ENCODE results near the gene S100A7A.

Gene S100A7A

DNA sequence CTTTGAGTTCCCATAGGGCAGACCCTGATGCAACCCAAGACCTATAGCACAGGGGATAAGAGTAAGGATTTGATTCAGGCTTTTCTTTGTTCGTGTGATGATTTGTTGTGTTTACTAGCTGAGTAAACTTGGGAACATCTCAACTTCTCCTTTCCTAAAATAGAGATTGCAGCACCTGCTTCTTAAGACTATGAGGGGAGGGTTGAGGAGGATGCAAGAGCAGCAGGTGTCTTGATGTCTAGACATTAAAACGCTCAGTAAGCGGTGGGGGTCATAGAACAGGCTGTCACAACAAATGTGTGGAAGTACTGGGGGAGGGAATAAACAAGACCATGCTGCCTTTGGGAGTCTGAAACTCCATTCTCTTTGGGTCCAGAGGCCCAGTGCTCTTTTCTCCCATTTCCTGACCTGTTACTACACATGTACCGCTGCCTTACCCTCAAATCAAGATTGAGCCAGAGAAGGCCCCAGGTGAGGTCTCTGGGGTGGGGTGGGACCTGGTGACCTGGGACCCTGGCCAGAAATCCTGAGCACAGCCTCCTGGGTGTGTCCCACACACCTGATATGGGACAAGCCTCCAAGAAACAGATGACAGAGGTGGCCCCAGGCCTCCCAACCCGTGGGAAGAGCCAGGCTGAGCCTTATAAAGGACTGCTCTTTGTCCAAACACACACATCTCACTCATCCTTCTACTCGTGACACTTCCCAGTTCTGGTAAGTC, at the start of gene S100A7A:
Gene S100A7A (plus strand): TSS at position 671 of the 721 bp plus-strand sequence. CDS start 1,563 bp downstream, outside the sequence.
- no peak within 1 kb of the TSS for H3K9ac ChIP-seq (ENCODE audit: insufficient read length, low read depth)
- DNase-seq (ENCODE audit: low read depth, low spot score), result no peak
- TF ChIP-seq YY1 (IDR thresholded peaks at IDR 0.05; ENCODE audit: insufficient read depth, insufficient read length) (no peak), ZNF274 (IDR thresholded peaks at IDR 0.05; ENCODE audit: low read depth, low read length) (no peak), SUZ12 (IDR thresholded peaks at IDR 0.05; ENCODE audit: extremely low read depth, insufficient read depth, insufficient read length) (no peak)

DNA sequence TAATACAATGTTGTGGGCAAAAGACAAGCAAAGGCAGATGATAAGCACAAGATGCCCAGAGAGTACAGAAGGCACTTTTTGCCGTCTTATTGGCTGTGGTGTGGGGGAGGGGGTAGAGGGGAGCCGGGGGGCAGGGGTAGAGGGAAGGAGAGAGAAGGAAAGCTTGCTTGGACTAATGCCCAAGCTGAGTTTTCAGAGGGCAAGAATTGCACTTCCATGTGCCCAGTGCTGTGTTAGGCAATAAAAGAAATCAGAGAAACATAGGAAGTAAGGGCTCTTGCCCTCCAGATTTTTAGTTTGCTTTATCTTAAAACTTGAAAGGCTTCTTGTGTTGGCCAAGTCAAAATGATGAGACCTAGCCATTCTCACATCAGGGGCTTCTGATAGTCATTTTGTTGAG, 49.2 kb upstream of the S100A7A start:
- TF ChIP-seq SUZ12 (IDR thresholded peaks at IDR 0.05; ENCODE audit: extremely low read depth, insufficient read depth, insufficient read length) (no peak), YY1 (IDR thresholded peaks at IDR 0.05; ENCODE audit: insufficient read depth, insufficient read length) (no peak), ZNF274 (IDR thresholded peaks at IDR 0.05; ENCODE audit: low read depth, low read length) (no peak)
- DNase-seq (ENCODE audit: low read depth, low spot score), result no peak
- H3K27me3 ChIP-seq (ENCODE audit: insufficient read depth, insufficient read length), result no peaks in the 10 kb centered on the region
- no peak overlapping the region for H3K4me3 ChIP-seq (ENCODE audit: insufficient read length, low read depth)
- no peak overlapping the region for H3K9ac ChIP-seq (ENCODE audit: insufficient read length, low read depth)
- no peaks in the 10 kb centered on the region for H3K9me3 ChIP-seq (ENCODE audit: insufficient read depth, low read length)
- H3K36me3 ChIP-seq (ENCODE audit: insufficient read depth, insufficient read length, low read length), result no peaks in the 10 kb centered on the region
- H3K4me1 ChIP-seq (ENCODE audit: insufficient read depth, insufficient read length), result no peaks in the 10 kb centered on the region

More for the DNA sequence above, at the start of gene S100A7A:
- no peaks in the 10 kb centered on the region for H3K36me3 ChIP-seq (ENCODE audit: insufficient read depth, insufficient read length, low read length)
- H3K4me1 ChIP-seq (ENCODE audit: insufficient read depth, insufficient read length), result no peaks in the 10 kb centered on the region
- H3K27me3 ChIP-seq (ENCODE audit: insufficient read depth, insufficient read length), result peaks cover 10% of the 10 kb centered on the region
- H3K9me3 ChIP-seq (ENCODE audit: insufficient read depth, low read length), result no peaks in the 10 kb centered on the region
- no peak within 1 kb of the TSS for H3K4me3 ChIP-seq (ENCODE audit: insufficient read length, low read depth)

DNA sequence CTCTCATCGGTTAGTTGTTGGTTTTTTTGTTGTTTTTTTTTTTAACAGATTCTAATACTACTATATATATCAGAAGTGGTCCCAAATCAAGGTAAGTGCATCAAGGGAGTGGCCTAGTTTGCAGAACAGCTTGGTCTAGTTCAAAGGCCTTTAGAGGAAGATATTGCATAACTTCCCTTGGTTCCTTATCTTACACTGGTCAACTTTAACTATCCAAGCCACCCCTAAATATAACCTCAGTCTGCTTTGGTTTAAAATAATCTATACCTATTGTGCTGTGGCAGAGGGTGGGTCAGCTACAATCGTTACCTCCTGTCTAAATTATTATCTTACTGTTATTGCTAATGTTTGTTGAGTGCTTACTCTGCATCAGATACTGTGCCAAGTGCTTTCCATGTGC, 47.8 kb upstream of the S100A7A start:
- Histone ChIP-seq H3K36me3 (ENCODE audit: insufficient read depth, insufficient read length, low read length) (no peaks in the 10 kb centered on the region), H3K9me3 (ENCODE audit: insufficient read depth, low read length) (no peaks in the 10 kb centered on the region), H3K27me3 (ENCODE audit: insufficient read depth, insufficient read length) (no peaks in the 10 kb centered on the region), H3K4me1 (ENCODE audit: insufficient read depth, insufficient read length) (no peaks in the 10 kb centered on the region), H3K9ac (ENCODE audit: insufficient read length, low read depth) (no peak overlapping the region), H3K4me3 (ENCODE audit: insufficient read length, low read depth) (no peak overlapping the region)
- DNase-seq (ENCODE audit: low read depth, low spot score), result no peak
- TF ChIP-seq ZNF274 (IDR thresholded peaks at IDR 0.05; ENCODE audit: low read depth, low read length) (no peak), YY1 (IDR thresholded peaks at IDR 0.05; ENCODE audit: insufficient read depth, insufficient read length) (no peak), SUZ12 (IDR thresholded peaks at IDR 0.05; ENCODE audit: extremely low read depth, insufficient read depth, insufficient read length) (no peak)

DNA sequence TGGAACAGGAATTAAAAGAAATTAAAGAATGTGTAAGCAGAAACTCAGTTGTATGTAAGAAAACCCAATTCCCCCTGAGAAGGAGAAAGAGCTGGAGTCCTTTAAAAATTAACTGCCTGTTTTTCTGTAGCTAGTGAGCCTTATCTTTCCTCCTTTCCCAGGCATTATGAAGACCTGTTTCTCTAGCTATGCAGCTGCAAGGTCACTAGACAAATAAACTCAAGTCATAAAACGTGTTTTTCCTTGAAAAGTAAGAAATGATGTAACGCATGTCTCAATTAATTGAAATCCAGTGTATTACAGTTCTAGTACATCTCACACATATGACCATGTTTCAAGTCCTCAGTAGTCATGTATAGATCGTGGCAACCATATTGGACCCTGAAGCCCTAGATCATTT, 46.2 kb upstream of the S100A7A start:
- Histone ChIP-seq H3K4me3 (ENCODE audit: insufficient read length, low read depth) (no peak overlapping the region), H3K4me1 (ENCODE audit: insufficient read depth, insufficient read length) (no peaks in the 10 kb centered on the region), H3K9ac (ENCODE audit: insufficient read length, low read depth) (no peak overlapping the region), H3K36me3 (ENCODE audit: insufficient read depth, insufficient read length, low read length) (no peaks in the 10 kb centered on the region), H3K27me3 (ENCODE audit: insufficient read depth, insufficient read length) (no peaks in the 10 kb centered on the region), H3K9me3 (ENCODE audit: insufficient read depth, low read length) (no peaks in the 10 kb centered on the region)
- no peak for DNase-seq (ENCODE audit: low read depth, low spot score)
- TF ChIP-seq ZNF274 (IDR thresholded peaks at IDR 0.05; ENCODE audit: low read depth, low read length) (no peak), YY1 (IDR thresholded peaks at IDR 0.05; ENCODE audit: insufficient read depth, insufficient read length) (no peak), SUZ12 (IDR thresholded peaks at IDR 0.05; ENCODE audit: extremely low read depth, insufficient read depth, insufficient read length) (no peak)

DNA sequence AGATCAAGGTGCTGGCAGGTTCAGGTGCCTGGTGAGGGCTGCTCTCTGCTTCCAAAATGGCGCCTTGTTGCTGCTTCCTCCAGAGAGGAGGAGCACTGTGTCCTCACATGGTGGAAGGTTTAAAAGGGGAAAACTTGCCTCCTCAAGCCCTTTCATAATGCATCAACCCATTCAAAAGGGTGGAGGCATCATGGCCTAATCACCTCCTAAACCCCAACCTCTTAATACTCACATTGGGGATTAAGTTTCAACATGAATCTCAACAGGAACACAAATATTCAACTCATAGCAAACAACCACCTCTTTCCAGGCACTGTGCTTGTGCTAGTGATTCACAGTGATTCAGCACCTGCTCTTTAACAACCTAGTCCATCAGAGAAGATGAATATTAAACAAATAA, 45.1 kb upstream of the S100A7A start:
- H3K36me3 ChIP-seq (ENCODE audit: insufficient read depth, insufficient read length, low read length), result no peaks in the 10 kb centered on the region
- no peak overlapping the region for H3K9ac ChIP-seq (ENCODE audit: insufficient read length, low read depth)
- TF ChIP-seq YY1 (IDR thresholded peaks at IDR 0.05; ENCODE audit: insufficient read depth, insufficient read length) (no peak), ZNF274 (IDR thresholded peaks at IDR 0.05; ENCODE audit: low read depth, low read length) (no peak), SUZ12 (IDR thresholded peaks at IDR 0.05; ENCODE audit: extremely low read depth, insufficient read depth, insufficient read length) (no peak)
- DNase-seq (ENCODE audit: low read depth, low spot score), result no peak
- no peaks in the 10 kb centered on the region for H3K4me1 ChIP-seq (ENCODE audit: insufficient read depth, insufficient read length)
- no peak overlapping the region for H3K4me3 ChIP-seq (ENCODE audit: insufficient read length, low read depth)
- H3K9me3 ChIP-seq (ENCODE audit: insufficient read depth, low read length), result 0 out of 2 replicates have a peak, but pooled peaks cover under 1% of the 10 kb centered on the region
- H3K27me3 ChIP-seq (ENCODE audit: insufficient read depth, insufficient read length), result no peaks in the 10 kb centered on the region

DNA sequence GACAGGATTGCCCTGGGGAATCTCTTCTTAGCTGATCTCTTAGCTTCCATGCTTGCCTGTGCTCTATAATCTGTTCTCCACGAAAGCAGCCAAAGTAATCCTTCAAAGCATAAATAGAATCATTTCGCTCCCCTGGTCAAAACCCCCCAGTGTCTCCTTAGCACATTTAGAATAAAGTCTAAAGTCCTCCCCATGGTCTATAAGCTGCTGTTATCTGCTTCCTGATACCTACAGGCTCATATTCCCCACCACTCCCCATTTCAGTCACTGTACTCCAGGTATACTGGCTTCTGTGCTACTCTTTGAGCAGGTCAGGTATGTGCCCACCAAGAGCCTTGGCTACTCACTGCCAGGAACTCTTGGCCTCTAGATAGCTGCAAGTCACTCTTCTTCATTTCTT, 43.7 kb upstream of the S100A7A start:
- Histone ChIP-seq H3K27me3 (ENCODE audit: insufficient read depth, insufficient read length) (no peaks in the 10 kb centered on the region), H3K36me3 (ENCODE audit: insufficient read depth, insufficient read length, low read length) (no peaks in the 10 kb centered on the region), H3K9ac (ENCODE audit: insufficient read length, low read depth) (no peak overlapping the region), H3K4me1 (ENCODE audit: insufficient read depth, insufficient read length) (no peaks in the 10 kb centered on the region), H3K4me3 (ENCODE audit: insufficient read length, low read depth) (no peak overlapping the region), H3K9me3 (ENCODE audit: insufficient read depth, low read length) (peaks cover 13% of the 10 kb centered on the region; the same call in 1 of the 2 replicates)
- TF ChIP-seq ZNF274 (IDR thresholded peaks at IDR 0.05; ENCODE audit: low read depth, low read length) (no peak), YY1 (IDR thresholded peaks at IDR 0.05; ENCODE audit: insufficient read depth, insufficient read length) (no peak), SUZ12 (IDR thresholded peaks at IDR 0.05; ENCODE audit: extremely low read depth, insufficient read depth, insufficient read length) (no peak)
- no peak for DNase-seq (ENCODE audit: low read depth, low spot score)

DNA sequence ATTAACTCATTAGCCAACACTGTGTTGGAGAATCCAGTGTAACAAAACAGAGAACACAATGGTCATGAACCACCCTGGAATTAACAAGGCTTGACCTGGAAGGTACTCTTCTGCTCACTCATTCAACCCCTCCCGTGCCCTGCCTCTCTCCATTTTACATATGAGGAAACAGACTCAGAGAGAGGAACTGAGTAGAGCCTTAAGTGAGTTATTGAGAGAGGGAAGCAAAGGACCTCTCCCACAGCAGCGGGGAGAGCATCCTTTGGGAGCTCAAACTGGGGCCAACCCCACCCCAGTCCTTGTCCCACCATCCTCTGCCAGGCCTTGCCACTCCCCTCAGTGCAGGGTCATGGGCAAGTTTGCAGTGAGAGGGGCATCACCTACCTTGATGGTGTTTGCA, 42.2 kb upstream of the S100A7A start:
- no peaks in the 10 kb centered on the region for H3K4me1 ChIP-seq (ENCODE audit: insufficient read depth, insufficient read length)
- H3K9ac ChIP-seq (ENCODE audit: insufficient read length, low read depth), result no peak overlapping the region

More for the DNA sequence above, 42.2 kb upstream of the S100A7A start:
- Histone ChIP-seq H3K36me3 (ENCODE audit: insufficient read depth, insufficient read length, low read length) (no peaks in the 10 kb centered on the region), H3K4me3 (ENCODE audit: insufficient read length, low read depth) (no peak overlapping the region), H3K27me3 (ENCODE audit: insufficient read depth, insufficient read length) (no peaks in the 10 kb centered on the region), H3K9me3 (ENCODE audit: insufficient read depth, low read length) (peaks cover 13% of the 10 kb centered on the region; the same call in 1 of the 2 replicates)
- TF ChIP-seq ZNF274 (IDR thresholded peaks at IDR 0.05; ENCODE audit: low read depth, low read length), result no peak
- TF ChIP-seq SUZ12 (IDR thresholded peaks at IDR 0.05; ENCODE audit: extremely low read depth, insufficient read depth, insufficient read length), result no peak
- no peak for TF ChIP-seq YY1 (IDR thresholded peaks at IDR 0.05; ENCODE audit: insufficient read depth, insufficient read length)
- DNase-seq (ENCODE audit: low read depth, low spot score), result no peak

All from NT2/D1 (cell line).